ENCODE measurements around the gene CSHL1.

DNA sequence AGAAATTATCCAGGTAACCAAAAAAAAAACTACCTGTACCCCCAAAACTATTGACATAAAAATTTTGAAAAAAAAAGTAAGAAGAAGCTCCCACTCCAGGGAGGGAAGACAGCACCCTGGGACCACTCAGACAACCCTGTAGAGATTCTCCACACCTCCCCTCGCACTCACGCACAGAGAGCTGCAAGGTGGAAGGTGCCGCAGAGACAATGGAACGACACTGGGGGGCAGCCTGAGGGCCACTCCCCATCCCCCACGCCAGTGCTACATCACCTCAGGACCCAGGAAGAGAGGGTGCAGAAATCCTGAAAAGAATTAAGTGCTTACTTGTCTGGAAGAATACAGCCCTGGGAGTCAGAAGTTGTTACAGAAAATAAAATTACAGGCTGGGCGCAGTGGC lies 26.3 kb upstream of the CSHL1 start:
- TF ChIP-seq POU2F2 (IDR thresholded peaks at IDR 0.05; ENCODE audit: low read depth, low read length) (no peak), TAF1 (IDR thresholded peaks at IDR 0.05; ENCODE audit: low read depth, low read length) (no peak)

All from GM12891 (cell line).